AG04449 (cell line): ENCODE results near the gene SMARCB1.

Source experiments
- CTCF ChIA-PET: fragments of 350-600 bp; formaldehyde crosslinking; extraction: SDS; loops from one replicate; lab custom pipeline; 2021; ENCODE audit warnings: antibody characterized with exemption; lab: Yijun Ruan, JAX
- POLR2A ChIA-PET: fragments of 400-600, 350-600 bp; formaldehyde crosslinking; extraction: SDS; loops from one replicate; lab custom pipeline; 2020; ENCODE audit warnings: antibody characterized with exemption, inconsistent platforms; lab: Yijun Ruan, JAX
- DNase-seq: peaks from one replicate; pipeline ENCODE4 v3.0.0-alpha.2; 2010; ENCODE audit warnings: low read depth, low spot score
- H3K4me3 ChIP-seq: 2 replicates; pipeline ENCODE4 v1.5.1; 2011; ENCODE audit warnings: low read depth, mild to moderate bottlenecking, control low read depth, low read length
- CTCF ChIP-seq: IDR thresholded peaks from one replicate; pipeline ENCODE4 v1.5.1; 2011; ENCODE audit warnings: mild to moderate bottlenecking, moderate library complexity, low read length, control low read depth, inconsistent platforms; ENCODE audit not compliant: insufficient read depth; ENCODE audit errors: missing control alignments

The SMARCB1 gene

GRCh38 chr22:23835484-23836144, 48.8 kb downstream of the SMARCB1 start:
- ChIA-PET CTCF (interaction anchor here (1.1 to 5.0 kb wide), 4 partner anchors 10 to 65 kb away, joined by 3 to 38 read pairs (median 4); partner anchors contain the start of gene SLC2A11), POLR2A (no interaction called here)
- TF ChIP-seq CTCF: no peak
- DNase-seq: no peak
- no peak overlapping the region for H3K4me3 ChIP-seq

DNA sequence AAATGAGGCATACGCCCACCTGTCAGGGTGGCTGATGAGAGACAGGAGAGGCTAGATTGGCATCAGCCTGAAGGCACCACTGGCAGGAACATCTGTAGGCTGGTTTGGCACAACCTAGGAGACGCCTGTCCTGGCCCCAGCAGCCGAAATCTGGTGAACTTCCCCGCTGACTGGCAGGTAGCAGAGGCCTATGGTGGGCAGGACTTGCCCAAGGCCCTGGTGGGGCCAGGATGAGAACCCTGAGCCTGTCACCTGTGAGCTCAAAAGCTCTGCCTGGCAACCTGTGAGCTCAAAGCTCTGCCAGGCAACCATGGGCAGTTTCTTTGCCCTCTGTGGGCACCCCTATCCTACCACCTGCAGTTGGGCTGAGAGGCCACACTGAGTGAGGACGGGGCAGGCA, 49.5 kb downstream of the SMARCB1 start:
- no peak for TF ChIP-seq CTCF
- ChIA-PET POLR2A (no interaction called here), CTCF (interaction anchor here (1.6 to 3.1 kb wide), 3 partner anchors 10 to 65 kb away, joined by 3 to 15 read pairs (median 5); no protein-coding TSS in a partner anchor)
- H3K4me3 ChIP-seq: no peak overlapping the region
- DNase-seq: no peak

DNA sequence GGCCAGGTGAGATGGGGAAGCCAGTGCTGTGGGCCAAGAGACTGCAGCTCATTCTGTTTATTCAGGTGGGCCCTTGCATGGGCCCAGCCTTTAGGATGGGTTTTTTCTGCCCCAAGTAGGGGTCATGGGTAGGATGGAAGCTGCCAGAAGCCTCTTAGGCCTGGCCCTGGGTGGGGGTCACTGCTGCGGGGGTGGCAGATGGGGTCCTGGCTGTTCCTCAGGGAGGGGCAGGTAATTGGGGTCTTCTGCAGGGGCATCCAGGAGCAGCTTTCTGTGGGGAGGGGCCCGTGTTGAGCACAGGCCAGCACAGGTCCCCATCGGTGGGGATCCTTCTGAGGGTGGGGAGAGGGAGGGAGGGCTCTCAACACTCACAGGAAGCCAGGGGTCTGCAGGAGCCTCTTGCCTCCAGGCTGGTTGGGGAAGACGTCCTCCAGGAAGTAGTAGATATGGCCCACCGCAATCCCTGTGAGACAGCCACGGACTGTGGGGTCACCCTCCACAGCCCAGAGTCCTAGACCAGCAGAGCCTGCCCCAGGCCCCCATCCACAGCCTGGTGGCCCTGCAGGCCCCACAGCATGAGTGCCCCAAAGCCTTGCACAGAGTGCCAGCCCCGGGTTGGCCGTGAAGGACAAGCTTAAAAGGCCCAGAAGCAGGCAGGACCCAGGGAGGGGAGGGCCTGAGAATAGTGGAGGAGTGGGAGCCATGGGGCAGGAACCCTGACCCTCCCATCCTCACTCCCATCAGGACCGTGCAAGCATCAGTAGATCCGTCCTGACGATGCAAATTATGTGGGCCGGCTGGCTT, 50.1 kb downstream of the SMARCB1 start:
- POLR2A ChIA-PET: no interaction called here
- H3K4me3 ChIP-seq: no peak overlapping the region
- no peak for TF ChIP-seq CTCF
- CTCF ChIA-PET: interaction anchor here (1.6 to 3.1 kb wide), 2 partner anchors 13 to 66 kb away, joined by 3 to 15 read pairs; no protein-coding TSS in a partner anchor
- no peak for DNase-seq

GRCh38 chr22:23837496-23837859, 50.7 kb downstream of the SMARCB1 start:
- TF ChIP-seq CTCF: no peak
- DNase-seq: no peak
- H3K4me3 ChIP-seq: no peak overlapping the region
- ChIA-PET POLR2A (no interaction called here), CTCF (interaction anchor here (3.1 kb wide), 1 partner anchor 12 kb away, joined by 15 read pairs; no protein-coding TSS in a partner anchor)

DNA sequence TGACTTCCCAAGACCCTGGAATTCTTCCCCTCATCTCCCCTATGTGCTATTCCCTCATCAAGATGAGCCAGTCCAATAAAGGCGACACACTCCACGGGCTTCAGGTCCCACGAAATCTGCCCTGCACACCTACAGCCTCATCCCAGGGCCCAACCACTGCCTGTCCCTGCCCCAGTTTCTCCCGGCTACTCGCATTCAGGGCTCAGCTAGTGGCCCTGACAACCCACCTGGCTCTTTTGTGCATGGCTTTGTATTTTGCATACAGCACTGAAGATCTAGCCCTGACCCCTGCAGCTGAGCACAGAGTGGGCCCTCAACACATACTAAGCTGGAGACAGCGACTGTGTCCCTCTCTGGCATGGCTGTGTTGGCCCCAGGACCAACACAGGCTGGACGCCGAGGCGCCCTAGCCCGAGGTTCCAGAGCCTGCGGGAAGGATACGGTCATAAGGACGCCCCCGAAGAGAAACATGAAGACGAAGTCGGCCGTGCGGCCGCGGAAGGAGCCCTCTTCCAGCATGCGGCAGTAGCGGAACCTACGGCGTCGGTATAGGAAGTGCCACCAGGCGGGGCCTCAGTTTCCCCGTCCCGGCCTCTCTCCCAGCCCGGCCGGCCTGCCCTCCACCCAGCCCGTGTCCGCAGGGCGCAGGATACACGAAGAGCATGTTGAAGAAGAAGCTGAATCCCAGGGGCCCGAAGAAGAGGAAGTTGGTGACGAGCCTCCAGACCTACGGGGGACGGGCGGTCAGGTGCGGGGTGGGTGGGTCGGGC, 51.3 kb downstream of the SMARCB1 start:
- CTCF ChIA-PET: interaction anchor here (0.9 to 3.1 kb wide), 2 partner anchors 12 to 67 kb away, joined by 3 to 15 read pairs; no protein-coding TSS in a partner anchor
- no peak for TF ChIP-seq CTCF
- no peak overlapping the region for H3K4me3 ChIP-seq
- no peak for DNase-seq
- POLR2A ChIA-PET: no interaction called here
